ENCODE measurements around the gene CCDC188. TPM values are rescaled to one million over a fixed set of nuclear protein-coding genes. Genes with fewer than 3 reads are reported as not detected.

The CCDC188 gene
- total RNA-seq, 2 donors from 2014 or later = 0.22 to 0.32 TPM

DNA sequence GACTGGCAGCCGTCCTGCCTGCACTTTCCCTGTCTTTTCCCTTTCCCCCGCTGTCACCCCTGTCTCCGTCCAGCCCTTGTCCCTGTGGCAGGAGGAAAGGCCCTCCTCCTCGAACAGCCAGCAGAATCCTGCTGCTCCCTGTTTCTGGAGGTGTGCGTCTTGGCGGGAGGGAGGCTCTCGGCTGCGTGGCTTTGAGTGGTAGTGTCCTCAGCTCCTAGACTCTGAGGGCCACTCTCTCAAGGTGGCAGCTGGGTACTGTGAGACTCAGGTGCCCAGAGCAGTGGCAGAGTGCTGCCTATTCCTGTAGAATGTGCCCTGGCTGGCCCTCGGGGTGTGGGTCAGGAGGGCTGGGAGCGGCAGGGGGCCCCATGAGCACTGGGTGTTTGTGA lies 44.0 kb downstream of the CCDC188 start:
- intact Hi-C loops (cut with DNase I) = no loop called here
- Histone ChIP-seq H3K9ac (ENCODE audit: low read depth in 2 of 2, low read length in 2 of 2) (no peak overlapping the region), H3K4me3 (no peak overlapping the region), H3K27me3 (no peaks in the 10 kb centered on the region), H3K9me3 (no peaks in the 10 kb centered on the region), H3K36me3 (peaks cover 23% of the 10 kb centered on the region), H3K4me1 (no peaks in the 10 kb centered on the region), H3K27ac (no peak overlapping the region)
- no peak for DNase-seq
- TF ChIP-seq, protein P1, sequence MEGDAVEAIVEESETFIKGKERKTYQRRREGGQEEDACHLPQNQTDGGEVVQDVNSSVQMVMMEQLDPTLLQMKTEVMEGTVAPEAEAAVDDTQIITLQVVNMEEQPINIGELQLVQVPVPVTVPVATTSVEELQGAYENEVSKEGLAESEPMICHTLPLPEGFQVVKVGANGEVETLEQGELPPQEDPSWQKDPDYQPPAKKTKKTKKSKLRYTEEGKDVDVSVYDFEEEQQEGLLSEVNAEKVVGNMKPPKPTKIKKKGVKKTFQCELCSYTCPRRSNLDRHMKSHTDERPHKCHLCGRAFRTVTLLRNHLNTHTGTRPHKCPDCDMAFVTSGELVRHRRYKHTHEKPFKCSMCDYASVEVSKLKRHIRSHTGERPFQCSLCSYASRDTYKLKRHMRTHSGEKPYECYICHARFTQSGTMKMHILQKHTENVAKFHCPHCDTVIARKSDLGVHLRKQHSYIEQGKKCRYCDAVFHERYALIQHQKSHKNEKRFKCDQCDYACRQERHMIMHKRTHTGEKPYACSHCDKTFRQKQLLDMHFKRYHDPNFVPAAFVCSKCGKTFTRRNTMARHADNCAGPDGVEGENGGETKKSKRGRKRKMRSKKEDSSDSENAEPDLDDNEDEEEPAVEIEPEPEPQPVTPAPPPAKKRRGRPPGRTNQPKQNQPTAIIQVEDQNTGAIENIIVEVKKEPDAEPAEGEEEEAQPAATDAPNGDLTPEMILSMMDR (IDR thresholded peaks at IDR 0.05) = no peak

DNA sequence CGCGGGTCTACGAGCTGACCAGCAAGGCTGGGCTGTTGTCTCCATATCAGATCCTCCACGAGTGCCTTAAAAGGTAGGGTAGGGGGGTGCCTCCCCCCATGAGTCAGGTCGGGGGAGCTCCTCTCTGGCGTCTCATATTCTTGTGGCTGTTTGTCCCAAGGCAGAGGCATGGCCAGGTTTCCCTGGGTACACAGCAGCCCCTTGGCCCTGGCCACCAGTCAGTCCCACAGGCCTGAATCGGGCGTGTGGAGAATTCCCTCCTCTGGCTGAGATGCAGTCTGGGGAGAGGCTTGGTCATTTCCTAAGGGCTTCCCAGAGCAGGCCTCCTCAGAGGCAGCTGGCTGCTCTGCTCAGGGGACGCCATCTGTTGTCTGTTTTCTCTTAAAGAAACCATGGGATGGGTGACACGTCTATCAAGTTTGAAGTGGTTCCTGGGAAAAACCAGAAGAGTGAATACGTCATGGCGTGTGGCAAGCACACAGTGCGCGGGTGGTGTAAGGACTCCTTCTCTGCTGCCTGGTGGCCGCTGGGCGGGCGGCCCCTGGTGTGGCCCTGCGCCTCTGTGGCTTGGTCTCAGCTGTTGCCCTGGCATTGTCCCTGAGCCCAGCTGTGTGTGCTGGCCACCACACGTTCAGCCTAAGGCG lies 44.5 kb downstream of the CCDC188 start:
- TF ChIP-seq, protein P1 (IDR thresholded peaks at IDR 0.05) = no peak
- Histone ChIP-seq H3K9ac (ENCODE audit: low read depth in 2 of 2, low read length in 2 of 2) (no peak overlapping the region), H3K27ac (no peak overlapping the region), H3K27me3 (no peaks in the 10 kb centered on the region), H3K4me1 (no peaks in the 10 kb centered on the region), H3K36me3 (peaks cover 23% of the 10 kb centered on the region), H3K9me3 (no peaks in the 10 kb centered on the region), H3K4me3 (no peak overlapping the region)
- no peak for DNase-seq
- intact Hi-C loops (cut with DNase I) = no loop called here

DNA sequence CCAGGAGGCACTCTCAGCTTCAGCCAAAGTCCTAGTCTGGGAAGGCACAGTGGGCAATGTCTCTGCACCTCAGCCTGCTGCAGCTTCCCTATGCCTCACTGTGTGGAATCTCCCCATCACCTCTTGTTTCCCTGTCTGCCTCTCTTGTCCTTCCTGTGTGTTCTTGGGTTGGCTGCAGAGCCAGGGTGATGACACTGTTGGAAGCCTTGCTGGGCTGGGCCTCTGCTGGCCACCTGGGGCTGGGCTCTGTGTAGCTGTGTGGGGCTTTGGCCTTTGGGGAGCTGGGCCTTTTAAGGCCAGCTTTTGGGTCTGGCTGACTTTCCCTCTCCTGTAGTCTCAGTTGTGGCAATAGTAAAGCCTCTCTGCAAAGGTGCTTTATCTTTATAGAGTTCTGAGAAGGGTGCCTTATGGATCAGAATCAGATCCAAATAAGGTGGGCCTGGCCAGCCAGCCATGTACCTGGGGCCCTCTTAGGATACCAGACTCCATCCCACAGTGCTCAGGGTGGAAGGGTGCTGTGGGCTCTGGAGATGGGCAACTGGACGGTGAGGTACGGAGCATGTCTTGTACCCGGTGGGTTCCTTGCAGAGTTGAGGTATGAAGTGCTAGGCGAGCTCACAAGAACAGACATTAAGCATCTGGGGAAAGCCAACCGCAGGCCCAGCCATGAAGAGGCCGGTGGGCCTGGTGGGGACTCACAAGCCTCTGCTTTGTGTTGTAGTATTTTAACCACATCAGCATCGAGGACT lies 45.2 kb downstream of the CCDC188 start:
- TF ChIP-seq, protein P1 (IDR thresholded peaks at IDR 0.05) = no peak
- no peaks in the 10 kb centered on the region for H3K27me3 ChIP-seq
- no peak overlapping the region for H3K27ac ChIP-seq
- intact Hi-C loops (cut with DNase I) = no loop called here
- H3K4me3 ChIP-seq = no peak overlapping the region
- H3K4me1 ChIP-seq = no peaks in the 10 kb centered on the region
- no peaks in the 10 kb centered on the region for H3K9me3 ChIP-seq
- H3K9ac ChIP-seq (ENCODE audit: low read depth in 2 of 2, low read length in 2 of 2) = no peak overlapping the region
- no peak for DNase-seq
- H3K36me3 ChIP-seq = peaks cover 24% of the 10 kb centered on the region

DNA sequence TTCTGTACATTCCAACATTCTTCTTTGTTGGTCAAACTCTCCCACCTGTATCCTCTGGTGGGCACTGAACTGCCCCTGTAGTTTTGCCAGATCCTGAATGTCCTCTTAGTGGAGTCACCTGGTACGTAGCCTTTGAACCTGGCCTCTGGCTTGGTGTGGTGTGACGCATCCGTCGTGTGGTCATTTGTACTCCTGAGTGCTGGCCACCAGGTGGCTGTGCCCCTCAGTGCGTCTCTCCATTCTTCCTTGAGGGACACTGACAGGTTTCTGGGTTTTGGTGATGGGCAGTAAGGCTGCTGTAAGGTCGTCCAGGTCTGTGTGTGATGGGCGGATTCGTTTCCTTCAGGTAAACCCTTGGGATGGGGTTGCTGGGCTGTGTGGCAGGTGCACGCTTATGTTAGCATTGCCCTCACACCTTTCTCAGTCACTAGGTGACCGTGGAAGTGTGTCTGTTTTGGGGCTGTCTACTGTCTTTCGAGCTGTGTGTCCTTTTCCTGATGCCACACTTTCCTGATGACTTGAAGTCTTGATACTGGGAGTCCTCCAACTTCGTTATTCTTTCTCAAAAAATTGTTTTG lies 48.6 kb downstream of the CCDC188 start:
- TF ChIP-seq, protein P1 (IDR thresholded peaks at IDR 0.05) = no peak

DNA sequence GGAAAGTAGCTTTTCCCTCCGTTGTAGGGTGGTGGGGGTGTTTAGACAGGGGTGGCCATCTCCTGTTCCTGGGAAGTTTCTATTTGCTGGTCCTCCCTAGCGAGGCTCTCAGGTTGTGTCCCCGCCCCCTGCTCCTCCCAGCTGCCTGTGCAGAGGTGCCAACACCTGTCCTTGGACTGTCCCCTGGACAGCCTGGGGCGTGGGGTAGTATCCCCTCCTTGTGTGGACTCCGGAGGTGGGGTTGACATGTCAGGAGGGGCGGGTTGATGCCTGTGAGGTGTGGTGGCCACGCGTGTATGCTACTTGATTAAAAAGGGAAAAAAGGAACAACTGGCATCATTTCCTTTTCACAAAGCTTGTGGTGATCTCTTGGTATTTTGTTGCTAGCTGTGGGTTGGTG lies 49.2 kb downstream of the CCDC188 start:
- no peaks in the 10 kb centered on the region for H3K27me3 ChIP-seq
- no peaks in the 10 kb centered on the region for H3K4me1 ChIP-seq
- H3K9ac ChIP-seq (ENCODE audit: low read depth in 2 of 2, low read length in 2 of 2) = no peak overlapping the region
- H3K4me3 ChIP-seq = no peak overlapping the region
- no peaks in the 10 kb centered on the region for H3K9me3 ChIP-seq
- TF ChIP-seq, protein P1 (IDR thresholded peaks at IDR 0.05) = no peak
- peaks cover 24% of the 10 kb centered on the region for H3K36me3 ChIP-seq
- intact Hi-C loops (cut with DNase I) = no loop called here
- DNase-seq = no peak
- H3K27ac ChIP-seq = no peak overlapping the region

More for the DNA sequence above, 48.6 kb downstream of the CCDC188 start:
- Histone ChIP-seq H3K27me3 (no peaks in the 10 kb centered on the region), H3K9me3 (no peaks in the 10 kb centered on the region), H3K9ac (ENCODE audit: low read depth in 2 of 2, low read length in 2 of 2) (no peak overlapping the region), H3K27ac (no peak overlapping the region), H3K36me3 (peaks cover 26% of the 10 kb centered on the region), H3K4me1 (no peaks in the 10 kb centered on the region), H3K4me3 (no peak overlapping the region)
- no peak for DNase-seq
- intact Hi-C loops (cut with DNase I) = no loop called here
